Astrocyte of the spinal cord (primary cell): ENCODE measurements around the gene UQCRC2.

Experiments used
- DNase-seq: peaks from one replicate; pipeline ENCODE4 v3.0.0; 2011; ENCODE audit warnings: low read depth, low spot score
- H3K4me3 ChIP-seq: 2 replicates; pipeline ENCODE4 v1.5.1; 2011; ENCODE audit warnings: low read depth, mild to moderate bottlenecking, low read length, moderate library complexity
- in situ Hi-C: cut with HindIII; loops from 2 replicates; pipeline ENCODE4 v1.10.0; 2017; ENCODE audit warnings: low sequenced_read_pairs
- TF ChIP-seq, protein P1 (sequence below): IDR thresholded peaks from 2 replicates; pipeline ENCODE4 v1.5.1; 2012; ENCODE audit warnings: low read depth, mild to moderate bottlenecking, low read length, inconsistent platforms

The UQCRC2 gene

DNA sequence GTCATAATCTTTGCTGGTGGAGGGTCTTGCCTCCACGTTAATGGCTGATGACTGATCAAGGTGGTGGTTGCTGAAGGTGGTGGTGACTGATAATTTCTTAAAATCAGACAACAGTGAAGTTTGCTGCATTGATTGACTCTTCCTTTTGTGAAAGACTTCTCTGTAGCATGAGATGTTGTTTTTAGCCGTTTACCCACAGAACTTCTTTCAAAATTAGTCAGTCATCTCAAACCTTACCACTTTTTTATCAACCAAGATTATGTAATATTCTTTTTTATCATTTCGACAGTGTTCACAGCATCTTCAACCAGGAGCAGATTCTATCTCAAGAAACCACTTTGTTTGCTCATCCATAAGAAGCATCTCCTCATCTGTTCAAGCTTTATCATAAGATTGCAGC lies 5.9 kb downstream of the UQCRC2 start:
- in situ Hi-C loops, result no loop called here
- no peak for DNase-seq
- H3K4me3 ChIP-seq, result no peak overlapping the region
- TF ChIP-seq, protein P1, sequence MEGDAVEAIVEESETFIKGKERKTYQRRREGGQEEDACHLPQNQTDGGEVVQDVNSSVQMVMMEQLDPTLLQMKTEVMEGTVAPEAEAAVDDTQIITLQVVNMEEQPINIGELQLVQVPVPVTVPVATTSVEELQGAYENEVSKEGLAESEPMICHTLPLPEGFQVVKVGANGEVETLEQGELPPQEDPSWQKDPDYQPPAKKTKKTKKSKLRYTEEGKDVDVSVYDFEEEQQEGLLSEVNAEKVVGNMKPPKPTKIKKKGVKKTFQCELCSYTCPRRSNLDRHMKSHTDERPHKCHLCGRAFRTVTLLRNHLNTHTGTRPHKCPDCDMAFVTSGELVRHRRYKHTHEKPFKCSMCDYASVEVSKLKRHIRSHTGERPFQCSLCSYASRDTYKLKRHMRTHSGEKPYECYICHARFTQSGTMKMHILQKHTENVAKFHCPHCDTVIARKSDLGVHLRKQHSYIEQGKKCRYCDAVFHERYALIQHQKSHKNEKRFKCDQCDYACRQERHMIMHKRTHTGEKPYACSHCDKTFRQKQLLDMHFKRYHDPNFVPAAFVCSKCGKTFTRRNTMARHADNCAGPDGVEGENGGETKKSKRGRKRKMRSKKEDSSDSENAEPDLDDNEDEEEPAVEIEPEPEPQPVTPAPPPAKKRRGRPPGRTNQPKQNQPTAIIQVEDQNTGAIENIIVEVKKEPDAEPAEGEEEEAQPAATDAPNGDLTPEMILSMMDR, result no peak

DNA sequence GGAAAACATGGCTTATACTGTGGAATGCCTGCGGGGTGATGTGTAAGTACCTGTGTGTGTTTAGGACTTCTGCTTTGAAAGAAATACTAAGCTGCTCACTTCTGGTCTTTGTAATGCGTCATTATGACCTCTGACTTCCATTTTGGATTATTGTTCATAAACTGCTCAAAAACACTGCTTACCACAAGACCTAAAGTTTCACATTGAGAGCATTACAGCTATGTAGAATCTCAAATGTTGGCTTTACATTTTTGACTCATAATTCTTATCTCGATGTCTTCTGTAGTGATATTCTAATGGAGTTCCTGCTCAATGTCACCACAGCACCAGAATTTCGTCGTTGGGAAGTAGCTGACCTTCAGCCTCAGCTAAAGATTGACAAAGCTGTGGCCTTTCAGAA lies 9.3 kb downstream of the UQCRC2 start:
- in situ Hi-C loops, result no loop called here
- DNase-seq, result no peak
- TF ChIP-seq, protein P1, result no peak
- H3K4me3 ChIP-seq, result no peak overlapping the region

DNA sequence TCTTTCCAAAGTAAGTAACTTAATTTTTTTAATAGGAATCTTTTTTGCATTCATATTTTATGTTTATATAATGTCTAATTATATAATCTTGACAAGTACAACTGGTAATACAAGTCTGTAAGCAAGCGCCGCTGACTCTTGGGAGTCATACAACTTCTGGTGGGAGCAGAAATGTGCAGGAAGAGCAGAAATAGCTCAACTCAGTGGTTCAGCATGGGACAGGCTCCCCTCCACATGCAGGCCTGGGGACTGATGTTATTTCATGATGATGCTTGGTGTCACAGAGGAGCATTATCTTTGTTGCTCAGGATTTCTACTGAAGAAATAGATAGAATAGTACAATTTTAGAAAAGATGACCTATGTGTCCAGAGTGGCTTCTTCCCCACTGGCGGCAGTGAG lies 10.7 kb downstream of the UQCRC2 start:
- DNase-seq, result no peak
- in situ Hi-C loops, result no loop called here
- TF ChIP-seq, protein P1, result no peak
- no peak overlapping the region for H3K4me3 ChIP-seq

DNA sequence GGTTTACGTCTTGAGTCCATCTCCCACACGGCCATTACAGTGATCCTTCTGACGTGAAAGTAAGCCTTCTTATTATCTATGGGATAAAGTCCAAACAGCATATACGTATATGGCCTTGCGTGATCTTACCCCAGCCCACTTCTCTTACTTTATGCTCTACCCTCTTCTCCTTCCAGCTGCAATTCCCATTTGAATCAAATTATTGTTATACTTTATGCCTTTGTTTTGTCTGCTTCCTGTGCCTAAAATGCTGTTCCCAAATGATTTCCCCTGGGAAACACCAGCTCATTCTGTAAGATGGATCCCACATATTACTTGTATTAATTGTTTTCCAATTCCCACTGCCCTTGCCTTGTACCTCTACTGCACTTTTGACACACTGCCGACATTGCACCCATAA lies 11.2 kb downstream of the UQCRC2 start:
- H3K4me3 ChIP-seq, result no peak overlapping the region
- no peak for DNase-seq
- in situ Hi-C loops, result no loop called here
- TF ChIP-seq, protein P1, result no peak

DNA sequence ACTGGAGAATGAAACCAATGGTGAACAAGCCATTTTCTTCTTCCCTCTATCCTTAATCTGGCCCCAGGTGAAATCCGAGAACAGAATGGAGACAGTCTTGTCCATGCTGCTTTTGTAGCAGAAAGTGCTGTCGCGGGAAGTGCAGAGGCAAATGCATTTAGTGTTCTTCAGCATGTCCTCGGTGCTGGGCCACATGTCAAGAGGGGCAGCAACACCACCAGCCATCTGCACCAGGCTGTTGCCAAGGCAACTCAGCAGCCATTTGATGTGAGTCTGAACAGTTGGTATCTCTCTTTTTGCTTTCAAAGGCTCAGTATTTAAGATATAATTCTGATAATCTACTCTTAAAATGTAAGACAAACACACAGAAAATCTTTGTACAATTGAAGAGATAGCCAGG lies 18.7 kb downstream of the UQCRC2 start:
- in situ Hi-C loops, result no loop called here
- TF ChIP-seq, protein P1, result no peak
- H3K4me3 ChIP-seq, result no peak overlapping the region
- DNase-seq, result no peak

DNA sequence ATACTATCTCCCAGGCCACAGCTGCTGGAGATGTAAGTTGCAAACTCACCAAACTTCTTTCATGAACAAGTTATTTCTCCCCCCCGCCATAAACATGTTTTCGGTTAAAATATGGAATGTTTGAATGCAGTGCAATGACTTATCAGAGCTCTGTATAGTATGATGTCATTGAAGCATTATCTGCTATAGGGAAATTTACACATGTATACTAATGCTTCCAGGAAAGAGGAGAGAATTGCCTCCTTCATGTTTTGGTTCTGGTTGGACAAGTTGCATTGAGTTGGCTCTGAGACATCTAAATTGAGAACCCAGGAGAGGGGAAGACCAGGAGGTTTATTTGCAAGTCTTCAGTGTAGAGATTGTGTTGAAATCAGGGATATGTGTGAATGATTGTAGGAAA lies 20.8 kb downstream of the UQCRC2 start:
- no peak overlapping the region for H3K4me3 ChIP-seq
- DNase-seq, result no peak
- in situ Hi-C loops, result no loop called here
- TF ChIP-seq, protein P1, result no peak

DNA sequence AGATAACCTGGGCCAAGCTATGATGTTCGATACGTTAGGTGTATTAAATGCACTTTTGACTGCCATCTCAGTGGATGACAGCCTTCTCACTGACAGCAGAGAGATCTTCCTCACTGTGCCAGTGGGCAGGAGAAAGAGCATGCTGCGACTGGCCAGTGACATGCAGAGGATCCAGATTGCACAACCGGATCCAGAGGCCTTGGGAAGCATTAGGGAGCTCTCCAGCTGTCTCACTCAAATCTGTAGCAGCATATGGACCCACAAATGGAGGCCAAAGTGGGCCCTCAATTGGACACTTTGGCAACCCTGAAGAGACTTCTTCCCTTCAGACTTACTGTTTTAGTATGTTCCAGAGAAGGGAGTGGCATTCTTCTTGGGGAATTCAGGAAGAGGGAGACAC lies 26.9 kb downstream of the UQCRC2 start:
- TF ChIP-seq, protein P1, result no peak
- in situ Hi-C loops, result no loop called here
- no peak overlapping the region for H3K4me3 ChIP-seq
- no peak for DNase-seq
